ENCODE measurements around the gene CYB5D1.

Gene CYB5D1

GRCh38 chr17:7911116-7911515, 53.3 kb downstream of the CYB5D1 start:
- no peak for TF ChIP-seq CTCF (IDR thresholded peaks at IDR 0.05)
- Histone ChIP-seq H3K36me3 (peaks cover 0 to 62% (median 27%) of the 10 kb centered on the region in 3 donors), H3K27me3 (no peaks in the 10 kb centered on the region), H3K4me3 (no peak overlapping the region), H3K9me3 (no peaks in the 10 kb centered on the region), H3K4me1 (peaks cover 0 to 13% (median 8%) of the 10 kb centered on the region in 4 donors), H3K27ac (no peak overlapping the region)
- intact Hi-C loops (cut with DNase I; ENCODE audit: low total_unique reads), result no loop called here
- no peak for DNase-seq

Measured in tibial artery (tissue), 4 donors.